Measurements from ENCODE around the gene SULT4A1.
A peak's percentile ranks its signal among the peaks of the same experiment; 100 is the strongest.
"Not testable (repeated sequence)": the region's sequence is repeated elsewhere in the genome, so short reads cannot be mapped to it uniquely, and the experiment has no call there.

SULT4A1 gene

GRCh38 chr22:43862074-43862881 lies at the start of gene SULT4A1:
Gene SULT4A1 (minus strand): TSS chr22:43862513. CDS start chr22:43862382, 131 bp downstream.
- peaks cover 20% of the 10 kb centered on the region for H3K4me1 ChIP-seq (ENCODE audit: insufficient read depth, low read length)
- H3K9ac ChIP-seq (ENCODE audit: low read depth, low read length), result peak within 1 kb of the TSS; percentile 54
- no peaks in the 10 kb centered on the region for H3K36me3 ChIP-seq (ENCODE audit: insufficient read depth, low read length)
- 0 out of 2 replicates have a peak, but pooled peaks cover 3% of the 10 kb centered on the region for H3K9me3 ChIP-seq (ENCODE audit: control insufficient read depth, insufficient read depth, low read length)

GRCh38 chr22:43911351-43911750 lies 49.0 kb upstream of the SULT4A1 start:
- Histone ChIP-seq H3K9me3 (ENCODE audit: control insufficient read depth, insufficient read depth, low read length) (0 out of 2 replicates have a peak, but pooled peaks cover 2% of the 10 kb centered on the region), H3K9ac (ENCODE audit: low read depth, low read length) (no peak overlapping the region), H3K36me3 (ENCODE audit: insufficient read depth, low read length) (no peaks in the 10 kb centered on the region), H3K4me1 (ENCODE audit: insufficient read depth, low read length) (0 out of 2 replicates have a peak, but pooled peaks cover 2% of the 10 kb centered on the region)

- Histone ChIP-seq H3K4me1 (ENCODE audit: insufficient read depth, low read length) (0 out of 2 replicates have a peak, but pooled peaks cover 2% of the 10 kb centered on the region), H3K9ac (ENCODE audit: low read depth, low read length) (no peak overlapping the region), H3K9me3 (ENCODE audit: control insufficient read depth, insufficient read depth, low read length) (0 out of 2 replicates have a peak, but pooled peaks cover 2% of the 10 kb centered on the region), H3K36me3 (ENCODE audit: insufficient read depth, low read length) (no peaks in the 10 kb centered on the region)
Measured at GRCh38 chr22:43910178-43910695, 47.9 kb upstream of the SULT4A1 start.

GRCh38 chr22:43909708-43910107 lies 47.4 kb upstream of the SULT4A1 start:
- Histone ChIP-seq H3K36me3 (ENCODE audit: insufficient read depth, low read length) (no peaks in the 10 kb centered on the region), H3K9ac (ENCODE audit: low read depth, low read length) (no peak overlapping the region), H3K4me1 (ENCODE audit: insufficient read depth, low read length) (0 out of 2 replicates have a peak, but pooled peaks cover 2% of the 10 kb centered on the region), H3K9me3 (ENCODE audit: control insufficient read depth, insufficient read depth, low read length) (0 out of 2 replicates have a peak, but pooled peaks cover 2% of the 10 kb centered on the region)

- H3K36me3 ChIP-seq (ENCODE audit: insufficient read depth, low read length), result no peaks in the 10 kb centered on the region
- H3K9me3 ChIP-seq (ENCODE audit: control insufficient read depth, insufficient read depth, low read length), result no peaks in the 10 kb centered on the region
- H3K9ac ChIP-seq (ENCODE audit: low read depth, low read length), result no peak overlapping the region
- no peaks in the 10 kb centered on the region for H3K4me1 ChIP-seq (ENCODE audit: insufficient read depth, low read length)
Measured at GRCh38 chr22:43905681-43906080, 43.4 kb upstream of the SULT4A1 start.

- H3K4me1 ChIP-seq (ENCODE audit: insufficient read depth, low read length); H3K9ac ChIP-seq (ENCODE audit: low read depth, low read length); H3K36me3 ChIP-seq (ENCODE audit: insufficient read depth, low read length); H3K9me3 ChIP-seq (ENCODE audit: control insufficient read depth, insufficient read depth, low read length): not testable (repeated sequence)
Measured at GRCh38 chr22:43904412-43904811, 42.1 kb upstream of the SULT4A1 start.

- not testable (repeated sequence) for H3K36me3 ChIP-seq (ENCODE audit: insufficient read depth, low read length); H3K9me3 ChIP-seq (ENCODE audit: control insufficient read depth, insufficient read depth, low read length); H3K9ac ChIP-seq (ENCODE audit: low read depth, low read length); H3K4me1 ChIP-seq (ENCODE audit: insufficient read depth, low read length)
Measured at GRCh38 chr22:43903033-43903432, 40.7 kb upstream of the SULT4A1 start.

GRCh38 chr22:43901976-43902643 lies 39.8 kb upstream of the SULT4A1 start:
- Histone ChIP-seq H3K4me1 (ENCODE audit: insufficient read depth, low read length) (no peaks in the 10 kb centered on the region), H3K9ac (ENCODE audit: low read depth, low read length) (no peak overlapping the region), H3K36me3 (ENCODE audit: insufficient read depth, low read length) (no peaks in the 10 kb centered on the region), H3K9me3 (ENCODE audit: control insufficient read depth, insufficient read depth, low read length) (no peaks in the 10 kb centered on the region)

- no peaks in the 10 kb centered on the region for H3K36me3 ChIP-seq (ENCODE audit: insufficient read depth, low read length)
- H3K9ac ChIP-seq (ENCODE audit: low read depth, low read length), result no peak overlapping the region
- H3K4me1 ChIP-seq (ENCODE audit: insufficient read depth, low read length), result no peaks in the 10 kb centered on the region
- H3K9me3 ChIP-seq (ENCODE audit: control insufficient read depth, insufficient read depth, low read length), result no peaks in the 10 kb centered on the region
Measured at GRCh38 chr22:43900206-43900605, 37.9 kb upstream of the SULT4A1 start.

- Histone ChIP-seq H3K36me3 (ENCODE audit: insufficient read depth, low read length) (no peaks in the 10 kb centered on the region), H3K9ac (ENCODE audit: low read depth, low read length) (no peak overlapping the region), H3K9me3 (ENCODE audit: control insufficient read depth, insufficient read depth, low read length) (no peaks in the 10 kb centered on the region), H3K4me1 (ENCODE audit: insufficient read depth, low read length) (no peaks in the 10 kb centered on the region)
Measured at GRCh38 chr22:43897751-43898261, 35.5 kb upstream of the SULT4A1 start.

GRCh38 chr22:43895986-43896645 lies 33.8 kb upstream of the SULT4A1 start:
- Histone ChIP-seq H3K9me3 (ENCODE audit: control insufficient read depth, insufficient read depth, low read length) (no peaks in the 10 kb centered on the region), H3K36me3 (ENCODE audit: insufficient read depth, low read length) (no peaks in the 10 kb centered on the region), H3K4me1 (ENCODE audit: insufficient read depth, low read length) (no peaks in the 10 kb centered on the region), H3K9ac (ENCODE audit: low read depth, low read length) (no peak overlapping the region)

- Histone ChIP-seq H3K4me1 (ENCODE audit: insufficient read depth, low read length) (no peaks in the 10 kb centered on the region), H3K9me3 (ENCODE audit: control insufficient read depth, insufficient read depth, low read length) (no peaks in the 10 kb centered on the region), H3K36me3 (ENCODE audit: insufficient read depth, low read length) (no peaks in the 10 kb centered on the region), H3K9ac (ENCODE audit: low read depth, low read length) (no peak overlapping the region)
Measured at GRCh38 chr22:43894122-43894521, 31.8 kb upstream of the SULT4A1 start.

GRCh38 chr22:43893266-43893665 lies 31.0 kb upstream of the SULT4A1 start:
- Histone ChIP-seq H3K9ac (ENCODE audit: low read depth, low read length) (no peak overlapping the region), H3K9me3 (ENCODE audit: control insufficient read depth, insufficient read depth, low read length) (no peaks in the 10 kb centered on the region), H3K4me1 (ENCODE audit: insufficient read depth, low read length) (no peaks in the 10 kb centered on the region), H3K36me3 (ENCODE audit: insufficient read depth, low read length) (no peaks in the 10 kb centered on the region)

GRCh38 chr22:43892183-43892894 lies 30.0 kb upstream of the SULT4A1 start:
- no peaks in the 10 kb centered on the region for H3K4me1 ChIP-seq (ENCODE audit: insufficient read depth, low read length)
- H3K36me3 ChIP-seq (ENCODE audit: insufficient read depth, low read length), result no peaks in the 10 kb centered on the region
- no peaks in the 10 kb centered on the region for H3K9me3 ChIP-seq (ENCODE audit: control insufficient read depth, insufficient read depth, low read length)
- peak overlapping the region; percentile 52 for H3K9ac ChIP-seq (ENCODE audit: low read depth, low read length)
